Natural killer cell (primary cell): ENCODE measurements around the gene ZNF813. TPM values are rescaled to one million over a fixed set of nuclear protein-coding genes. Genes with fewer than 3 reads are reported as not detected.
A peak's percentile ranks its signal among the peaks of the same experiment; 100 is the strongest.
"Not testable (repeated sequence)": the region's sequence is repeated elsewhere in the genome, so short reads cannot be mapped to it uniquely, and the experiment has no call there.

ENCODE experiments used
- ATAC-seq, 3 donors: fragments of 150-1000 bp in 2 of 3; fragments of 200-7000 bp in 1 of 3; cut with Tn5 transposase; 1 replicate in 1 of 3; 2 replicates in 2 of 3; pipeline ENCODE4 v1.10.0; 2021; ENCODE audit warnings: mild to moderate bottlenecking in 2 of 3, moderate library complexity in 2 of 3
- DNase-seq, 2 donors: peaks; one replicate each; pipeline versions ENCODE4 v3.0.0 to v3.0.0-alpha.2; 2013 to 2021; ENCODE audit warnings: mixed read lengths in 1 of 2
- H3K27ac ChIP-seq: one replicate; pipeline ENCODE4 v1.5.1; 2013; ENCODE audit warnings: mild to moderate bottlenecking, low read length
- H3K27me3 ChIP-seq: one replicate; pipeline ENCODE4 v1.6.1; 2013; ENCODE audit warnings: low read length; ENCODE audit not compliant: control insufficient read depth, insufficient read depth
- H3K36me3 ChIP-seq: one replicate; pipeline ENCODE4 v1.6.1; 2013; ENCODE audit warnings: low read length; ENCODE audit not compliant: control insufficient read depth, insufficient read depth
- H3K4me1 ChIP-seq: one replicate; pipeline ENCODE4 v1.6.1; 2013; ENCODE audit warnings: low read length; ENCODE audit not compliant: control insufficient read depth, insufficient read depth
- H3K4me3 ChIP-seq: one replicate; pipeline ENCODE4 v1.5.1; 2013; ENCODE audit warnings: low read length
- H3K9me3 ChIP-seq: one replicate; pipeline ENCODE4 v1.6.1; 2013; ENCODE audit warnings: low read length; ENCODE audit not compliant: control insufficient read depth, insufficient read depth
- H3K27ac Mint-ChIP-seq, 2 donors: one replicate each; pipeline ENCODE4 v1.8.0; 2022; ENCODE audit warnings: mild to moderate bottlenecking in 2 of 2, mixed read lengths in 2 of 2, moderate library complexity in 1 of 2
- H3K27me3 Mint-ChIP-seq, 2 donors: one replicate each; pipeline ENCODE4 v1.8.0; 2022; ENCODE audit warnings: low read depth in 2 of 2, mixed read lengths in 2 of 2
- H3K36me3 Mint-ChIP-seq: one replicate; pipeline ENCODE4 v1.8.0; 2022; ENCODE audit warnings: mixed read lengths
- H3K4me1 Mint-ChIP-seq, 2 donors: one replicate each; pipeline ENCODE4 v1.8.0; 2022; ENCODE audit warnings: mixed read lengths in 2 of 2
- H3K4me3 Mint-ChIP-seq: one replicate; pipeline ENCODE4 v1.8.0; 2022; ENCODE audit warnings: mild to moderate bottlenecking, moderate library complexity, mixed read lengths
- H3K9me3 Mint-ChIP-seq, 2 donors: one replicate each; pipeline ENCODE4 v1.8.0; 2022; ENCODE audit warnings: mixed read lengths in 2 of 2
- CTCF ChIP-seq: fragments of 200-600 bp; IDR thresholded peaks from one replicate; pipeline ENCODE4 v1.8.0; 2022; ENCODE audit warnings: antibody characterized with exemption
- WGBS: methylation state at CpG from one replicate; pipeline ENCODE4 v1.1.7; 2013; ENCODE audit warnings: missing lambda C conversion rate; ENCODE audit not compliant: insufficient coverage; 5-methylcytosine and 5-hydroxymethylcytosine counted together
- intact Hi-C: fragments of 100-400 bp; cut with micrococcal nuclease; formaldehyde crosslinking; loops from one replicate; pipeline ENCODE4 v1.14.2; 2022
- total RNA-seq, 4 donors: library from RNA; stranded (reverse); fragments of 120-200 nt in 1 of 4; gene quantifications; one replicate each; pipeline versions ENCODE4 v1.2.3 to v1.2.4, GENCODE V29; 2013 to 2022

The ZNF813 gene
- total RNA-seq, 3 donors from 2014 or later (not counting 1 experiment from before 2014, with no cell fraction given) = 2.5 to 5.0 (median 3.1) TPM

- H3K4me3 Mint-ChIP-seq = no peak overlapping the region
- H3K9me3 ChIP-seq = no peaks in the 10 kb centered on the region
- intact Hi-C loops = no loop called here
- DNase-seq (no peak), ATAC-seq (no peak)
- no peaks in the 10 kb centered on the region for H3K36me3 Mint-ChIP-seq
- no peak overlapping the region for H3K27ac Mint-ChIP-seq
- peaks cover 8 to 17% of the 10 kb centered on the region in 2 donors for H3K27me3 Mint-ChIP-seq
- peaks cover 0 to 1% of the 10 kb centered on the region in 2 donors for H3K9me3 Mint-ChIP-seq
- no peaks in the 10 kb centered on the region for H3K4me1 Mint-ChIP-seq
- no peak for TF ChIP-seq CTCF
- no peak overlapping the region for H3K27ac ChIP-seq
- 92% methylated on average over 2 of the region's 2 CpGs for WGBS
- H3K27me3 ChIP-seq = no peaks in the 10 kb centered on the region
- no peaks in the 10 kb centered on the region for H3K36me3 ChIP-seq
- H3K4me1 ChIP-seq = no peaks in the 10 kb centered on the region
- H3K4me3 ChIP-seq = no peak overlapping the region
Measured at GRCh38 chr19:53511357-53511756, 43.8 kb downstream of the ZNF813 start.

- no peaks in the 10 kb centered on the region for H3K9me3 Mint-ChIP-seq
- H3K4me1 ChIP-seq = no peaks in the 10 kb centered on the region
- ATAC-seq (peak; percentile 79 to 99 (median 95)), DNase-seq (peak; percentile 47 to 72)
- peak; percentile 75 for TF ChIP-seq CTCF
- no peak overlapping the region for H3K27ac Mint-ChIP-seq
- WGBS = 42% methylated on average over 11 of the region's 11 CpGs
- H3K27me3 Mint-ChIP-seq = peaks cover 5 to 17% of the 10 kb centered on the region in 2 donors
- intact Hi-C loops = loop anchor here (1.0 to 2.0 kb wide), 2 partner anchors 87 to 319 kb away; partner anchors contain the start of gene ZNF665
- H3K27ac ChIP-seq = no peak overlapping the region
- no peaks in the 10 kb centered on the region for H3K36me3 Mint-ChIP-seq
- H3K4me3 Mint-ChIP-seq = no peak overlapping the region
- no peak overlapping the region for H3K4me3 ChIP-seq
- H3K4me1 Mint-ChIP-seq = no peaks in the 10 kb centered on the region
- no peaks in the 10 kb centered on the region for H3K36me3 ChIP-seq
- H3K27me3 ChIP-seq = no peaks in the 10 kb centered on the region
- H3K9me3 ChIP-seq = no peaks in the 10 kb centered on the region
Measured at GRCh38 chr19:53511933-53512374, 44.4 kb downstream of the ZNF813 start.

- H3K27me3 ChIP-seq, H3K36me3 Mint-ChIP-seq, H3K27ac Mint-ChIP-seq, H3K4me3 ChIP-seq, H3K4me1 ChIP-seq, DNase-seq, H3K27ac ChIP-seq, H3K36me3 ChIP-seq, H3K4me1 Mint-ChIP-seq, ATAC-seq, H3K27me3 Mint-ChIP-seq, H3K4me3 Mint-ChIP-seq, H3K9me3 Mint-ChIP-seq, intact Hi-C loops, H3K9me3 ChIP-seq: not testable (repeated sequence)
- WGBS = 94% methylated on average over 2 of the region's 3 CpGs
Measured at GRCh38 chr19:53515047-53515446, 47.5 kb downstream of the ZNF813 start.

- DNase-seq (no peak), ATAC-seq (no peak)
- Mint-ChIP-seq H3K27me3 (no peaks in the 10 kb centered on the region), H3K36me3 (no peaks in the 10 kb centered on the region), H3K27ac (no peak overlapping the region), H3K4me3 (no peak overlapping the region), H3K9me3 (peaks cover 0 to 2% of the 10 kb centered on the region in 2 donors), H3K4me1 (peaks cover 11 to 13% of the 10 kb centered on the region in 2 donors)
- no peaks in the 10 kb centered on the region for H3K27me3 ChIP-seq
- TF ChIP-seq CTCF = no peak
- H3K4me1 ChIP-seq = peaks cover 17% of the 10 kb centered on the region
- WGBS = 35% methylated on average over 2 of the region's 5 CpGs
- no peaks in the 10 kb centered on the region for H3K36me3 ChIP-seq
- intact Hi-C loops = no loop called here
- peaks cover 6% of the 10 kb centered on the region for H3K9me3 ChIP-seq
- H3K27ac ChIP-seq = no peak overlapping the region
- H3K4me3 ChIP-seq = no peak overlapping the region
Measured at GRCh38 chr19:53517114-53517741, 49.7 kb downstream of the ZNF813 start.
